Activated CD4-positive, CD25-positive, alpha-beta regulatory T cell treated with anti-CD3 and anti-CD28 coated beads, Interleukin-2, amount 50 U/mL, for 72 hours (primary cell): ENCODE data around the gene RASGRP1.

Experiments used
- DNase-seq: peaks from one replicate; pipeline ENCODE4 v3.0.0; 2021

RASGRP1 gene

GRCh38 chr15:38453971-38454695 is 110.5 kb downstream of the RASGRP1 start, which contains the start of gene FAM98B:
Gene FAM98B (plus strand): TSS chr15:38454127. CDS start chr15:38454162, 35 bp downstream.
- peak; percentile 92 for DNase-seq

GRCh38 chr15:38441130-38441519 is 123.5 kb downstream of the RASGRP1 start:
- DNase-seq, result no peak

GRCh38 chr15:38440353-38441129 is 124.1 kb downstream of the RASGRP1 start:
- DNase-seq, result peak; percentile 45
